ENCODE data around the gene SLC2A11. TPM values are rescaled to one million over a fixed set of nuclear protein-coding genes. Genes with fewer than 3 reads are reported as not detected.
"Not testable (repeated sequence)": the region's sequence is repeated elsewhere in the genome, so short reads cannot be mapped to it uniquely, and the experiment has no call there.

The SLC2A11 gene
- total RNA-seq, 4 donors from 2014 or later, result 0.57 to 4.4 (median 2.9) TPM

- WGBS, 2 donors, result 63 to 73% methylated on average over 6 to 7 of the region's 8 CpGs
- no peaks in the 10 kb centered on the region for H3K9me3 ChIP-seq
- TF ChIP-seq POLR2A (IDR thresholded peaks at IDR 0.05) (no peak), CTCF (IDR thresholded peaks at IDR 0.05) (no peak)
Measured at GRCh38 chr22:23898006-23898974, 40.6 kb downstream of the SLC2A11 start.

GRCh38 chr22:23899042-23899745 lies 41.5 kb downstream of the SLC2A11 start:
- no peak for DNase-seq
- TF ChIP-seq POLR2A (IDR thresholded peaks at IDR 0.05) (no peak), CTCF (IDR thresholded peaks at IDR 0.05) (no peak)
- Histone ChIP-seq H3K4me1 (peaks cover 11 to 50% (median 12%) of the 10 kb centered on the region in 3 donors), H3K4me3 (no peak overlapping the region), H3K36me3 (peaks cover 17 to 30% (median 19%) of the 10 kb centered on the region in 3 donors), H3K9me3 (no peaks in the 10 kb centered on the region), H3K27me3 (no peaks in the 10 kb centered on the region), H3K27ac (no peak overlapping the region)
- intact Hi-C loops (cut with DNase I), result no loop called here
- WGBS, 2 donors, result 71 to 73% methylated on average over 6 of the region's 6 CpGs

More at GRCh38 chr22:23898006-23898974, 40.6 kb downstream of the SLC2A11 start:
- Histone ChIP-seq H3K27ac (no peak overlapping the region), H3K4me1 (peaks cover 17 to 52% (median 19%) of the 10 kb centered on the region in 3 donors), H3K27me3 (no peaks in the 10 kb centered on the region), H3K36me3 (peaks cover 17 to 30% (median 19%) of the 10 kb centered on the region in 3 donors), H3K4me3 (no peak overlapping the region)
- intact Hi-C loops (cut with DNase I), result no loop called here
- no peak for DNase-seq

- peaks cover 10 to 49% (median 12%) of the 10 kb centered on the region in 3 donors for H3K4me1 ChIP-seq
- H3K4me3 ChIP-seq; intact Hi-C loops (cut with DNase I); DNase-seq; H3K27ac ChIP-seq; H3K27me3 ChIP-seq; H3K9me3 ChIP-seq: not testable (repeated sequence)
- WGBS, 2 donors, result 82 to 86% methylated on average over 4 of the region's 4 CpGs
- peaks cover 17 to 30% (median 19%) of the 10 kb centered on the region in 3 donors for H3K36me3 ChIP-seq
Measured at GRCh38 chr22:23900227-23900626, 42.6 kb downstream of the SLC2A11 start.

GRCh38 chr22:23901600-23901999 lies 43.9 kb downstream of the SLC2A11 start:
- no peak for DNase-seq
- intact Hi-C loops (cut with DNase I), result no loop called here
- Histone ChIP-seq H3K27ac (no peak overlapping the region), H3K4me3 (no peak overlapping the region), H3K4me1 (peaks cover 0 to 35% (median 0%) of the 10 kb centered on the region in 3 donors), H3K27me3 (no peaks in the 10 kb centered on the region), H3K9me3 (no peaks in the 10 kb centered on the region), H3K36me3 (peaks cover 9 to 17% (median 13%) of the 10 kb centered on the region in 3 donors)
- TF ChIP-seq POLR2A (IDR thresholded peaks at IDR 0.05), result no peak
- no peak for TF ChIP-seq CTCF (IDR thresholded peaks at IDR 0.05)
- WGBS, 2 donors, result 82 to 87% methylated on average over 4 of the region's 4 CpGs

- Histone ChIP-seq H3K27me3 (no peaks in the 10 kb centered on the region), H3K36me3 (no peaks in the 10 kb centered on the region), H3K4me3 (no peak overlapping the region), H3K9me3 (no peaks in the 10 kb centered on the region), H3K4me1 (peaks cover 0 to 21% (median 0%) of the 10 kb centered on the region in 3 donors), H3K27ac (no peak overlapping the region)
- DNase-seq, result no peak
- WGBS, 2 donors, result 73 to 76% methylated on average over 7 to 8 of the region's 8 CpGs
- TF ChIP-seq POLR2A (IDR thresholded peaks at IDR 0.05), result no peak
- TF ChIP-seq CTCF (IDR thresholded peaks at IDR 0.05), result no peak
- intact Hi-C loops (cut with DNase I), result no loop called here
Measured at GRCh38 chr22:23903328-23903971, 45.8 kb downstream of the SLC2A11 start.

Data from esophagus squamous epithelium (tissue), 5 donors.